Measurements from ENCODE around the gene SLC34A1. TPM values are rescaled to one million over a fixed set of nuclear protein-coding genes. Genes with fewer than 3 reads are reported as not detected.
A peak's percentile ranks its signal among the peaks of the same experiment; 100 is the strongest.

Gene SLC34A1
- total RNA-seq, 2 donors from 2014 or later = not detected

- peak overlapping the region; percentile 87 for H3K4me3 ChIP-seq
- H3K36me3 ChIP-seq = no peaks in the 10 kb centered on the region
- no peaks in the 10 kb centered on the region for H3K9me3 ChIP-seq
- no peak for TF ChIP-seq CTCF (IDR thresholded peaks at IDR 0.05)
- H3K27ac ChIP-seq = peak overlapping the region; percentile 94
- no peaks in the 10 kb centered on the region for H3K27me3 ChIP-seq
- H3K9ac ChIP-seq (ENCODE audit: low read depth in 2 of 2, low read length in 2 of 2) = peak overlapping the region; percentile 74 to 93
- intact Hi-C loops (cut with DNase I) = no loop called here
- no peak for DNase-seq
- H3K4me1 ChIP-seq = peaks cover 10% of the 10 kb centered on the region
These were observed 33.4 kb upstream of the SLC34A1 start for GRCh38 chr5:177350776-177351391.

GRCh38 chr5:177351392-177352329, 32.6 kb upstream of the SLC34A1 start, which contains the start of gene LMAN2:
Gene LMAN2, minus strand, starts transcription at chr5:177351668. Its CDS starts 21 bp downstream, at chr5:177351647.
- peaks cover 10% of the 10 kb centered on the region for H3K4me1 ChIP-seq
- intact Hi-C loops (cut with DNase I) = no loop called here
- H3K4me3 ChIP-seq = peak within 1 kb of the TSS; percentile 87

GRCh38 chr5:177353093-177353492, 31.1 kb upstream of the SLC34A1 start:
- peaks cover 11% of the 10 kb centered on the region for H3K4me1 ChIP-seq
- no peaks in the 10 kb centered on the region for H3K36me3 ChIP-seq
- no peak overlapping the region for H3K4me3 ChIP-seq
- no peaks in the 10 kb centered on the region for H3K27me3 ChIP-seq
- no peak overlapping the region for H3K9ac ChIP-seq (ENCODE audit: low read depth in 2 of 2, low read length in 2 of 2)
- no peaks in the 10 kb centered on the region for H3K9me3 ChIP-seq
- no peak overlapping the region for H3K27ac ChIP-seq
- DNase-seq = no peak
- TF ChIP-seq CTCF (IDR thresholded peaks at IDR 0.05) = no peak
- intact Hi-C loops (cut with DNase I) = no loop called here

More at GRCh38 chr5:177351392-177352329, 32.6 kb upstream of the SLC34A1 start, which contains the start of gene LMAN2:
- Histone ChIP-seq H3K36me3 (no peaks in the 10 kb centered on the region), H3K9ac (ENCODE audit: low read depth in 2 of 2, low read length in 2 of 2) (peak within 1 kb of the TSS; percentile 74 to 93), H3K27me3 (no peaks in the 10 kb centered on the region), H3K27ac (peak within 1 kb of the TSS; percentile 94), H3K9me3 (no peaks in the 10 kb centered on the region)
- peak; percentile 97 for DNase-seq
- TF ChIP-seq CTCF (IDR thresholded peaks at IDR 0.05) = no peak

GRCh38 chr5:177354256-177354655, 30.0 kb upstream of the SLC34A1 start:
- Histone ChIP-seq H3K36me3 (no peaks in the 10 kb centered on the region), H3K9me3 (no peaks in the 10 kb centered on the region), H3K9ac (ENCODE audit: low read depth in 2 of 2, low read length in 2 of 2) (no peak overlapping the region), H3K4me3 (no peak overlapping the region), H3K27ac (no peak overlapping the region), H3K4me1 (peaks cover 17% of the 10 kb centered on the region), H3K27me3 (no peaks in the 10 kb centered on the region)
- TF ChIP-seq CTCF (IDR thresholded peaks at IDR 0.05) = no peak
- DNase-seq = no peak
- intact Hi-C loops (cut with DNase I) = no loop called here

GRCh38 chr5:177354711-177355110, 29.5 kb upstream of the SLC34A1 start:
- Histone ChIP-seq H3K9ac (ENCODE audit: low read depth in 2 of 2, low read length in 2 of 2) (no peak overlapping the region), H3K4me3 (no peak overlapping the region), H3K9me3 (no peaks in the 10 kb centered on the region), H3K27me3 (no peaks in the 10 kb centered on the region), H3K27ac (no peak overlapping the region), H3K4me1 (peaks cover 17% of the 10 kb centered on the region), H3K36me3 (no peaks in the 10 kb centered on the region)
- intact Hi-C loops (cut with DNase I) = no loop called here
- TF ChIP-seq CTCF (IDR thresholded peaks at IDR 0.05) = no peak
- DNase-seq = no peak

All from colonic mucosa (tissue), 4 donors.